Activated CD4-positive, alpha-beta T cell treated with anti-CD3 and anti-CD28 coated beads, Interleukin-2, Interleukin-4, amounts not matched to agents 100 ng/mL and 50 ng/mL, durations not matched to agents 16 hours and 8 hours (primary cell): Measurements from ENCODE around the gene FAM3C.

Experiments used
- DNase-seq: peaks from one replicate; pipeline ENCODE4 v3.0.0-alpha.2; 2020; ENCODE audit warnings: low spot score

FAM3C gene

GRCh38 chr7:121300685-121301420, 95.3 kb downstream of the FAM3C start:
- DNase-seq, result no peak
